SK-N-SH (cell line): ENCODE data around the gene PZP. TPM values are rescaled to one million over a fixed set of nuclear protein-coding genes. Genes with fewer than 3 reads are reported as not detected.

Experiments
- CTCF ChIA-PET: fragments of 300-600, 350-600 bp; formaldehyde crosslinking; extraction: SDS; loops from one replicate; lab custom pipeline; 2021; lab: Yijun Ruan, JAX
- POLR2A ChIA-PET: fragments of 350-600 bp; sonication (Branson Sonifier 250); formaldehyde crosslinking; extraction: SDS; loops from one replicate; lab custom pipeline; 2020; ENCODE audit warnings: antibody characterized with exemption, inconsistent platforms; lab: Yijun Ruan, JAX
- DNase-seq: peaks from one replicate; pipeline ENCODE4 v3.0.0; 2012
- H2AFZ ChIP-seq: fragments of 200-600 bp; sonication (generic); 2 replicates; pipeline ENCODE4 v1.8.1; 2016; ENCODE audit warnings: antibody characterized with exemption, mild to moderate bottlenecking, low read depth
- H3F3A ChIP-seq: fragments of 200-600 bp; sonication (generic); replicated peaks from 2 replicates; pipeline ENCODE3; 2016; ENCODE audit warnings: antibody characterized with exemption, mild to moderate bottlenecking; ENCODE audit not compliant: insufficient read depth
- H3K27ac ChIP-seq, 2 experiments: fragments of 200-500 bp in 1 of 2; fragments of 200-600 bp in 1 of 2; sonication (Bioruptor generic) in 1 of 2; sonication (generic), shearing (Covaris generic) in 1 of 2; 2 replicates each; pipeline versions ENCODE4 v1.5.1 to v1.6.1; 2014 to 2016; ENCODE audit warnings: low read depth in 2 of 2, inconsistent platforms in 1 of 2, low read length in 1 of 2, mild to moderate bottlenecking in 1 of 2, mixed read lengths in 1 of 2
- H3K27me3 ChIP-seq: fragments of 200-600 bp; sonication (generic), shearing (Covaris generic); 2 replicates; pipeline ENCODE4 v1.6.1; 2016; ENCODE audit warnings: mixed run types; ENCODE audit not compliant: insufficient read depth
- H3K36me3 ChIP-seq, 2 experiments: fragments of 200-500 bp in 1 of 2; fragments of 200-600 bp in 1 of 2; sonication (Bioruptor generic) in 1 of 2; sonication (generic) in 1 of 2; replicated peaks in 1 of 2; 2 replicates each; pipeline versions ENCODE3 to v1.5.1; 2014 to 2016; ENCODE audit warnings: low read length in 1 of 2, mild to moderate bottlenecking in 1 of 2; ENCODE audit not compliant: insufficient read depth in 2 of 2, control insufficient read depth in 1 of 2
- H3K4me1 ChIP-seq, 2 experiments: fragments of 200-500 bp in 1 of 2; fragments of 200-600 bp in 1 of 2; sonication (Bioruptor generic) in 1 of 2; sonication (generic), shearing (Covaris generic) in 1 of 2; 2 replicates each; pipeline versions ENCODE4 v1.5.1 to v1.6.1; 2014 to 2016; ENCODE audit warnings: low read depth in 1 of 2, low read length in 1 of 2, mixed run types in 1 of 2; ENCODE audit not compliant: insufficient read depth in 2 of 2, control insufficient read depth in 1 of 2
- H3K4me2 ChIP-seq: fragments of 200-600 bp; sonication (generic), shearing (Covaris generic); 2 replicates; pipeline ENCODE4 v1.6.1; 2017; ENCODE audit warnings: mixed run types
- H3K4me3 ChIP-seq, 2 experiments: fragments of 200-500 bp in 1 of 2; fragments of 200-600 bp in 1 of 2; sonication (Bioruptor generic) in 1 of 2; sonication (generic), shearing (Covaris generic) in 1 of 2; 2 replicates each; pipeline versions ENCODE4 v1.5.1 to v1.8.1; 2014 to 2016; ENCODE audit warnings: low read depth in 2 of 2, inconsistent platforms in 1 of 2, low read length in 1 of 2, mild to moderate bottlenecking in 1 of 2, mixed read lengths in 1 of 2, moderate library complexity in 1 of 2
- H3K79me2 ChIP-seq: fragments of 200-600 bp; sonication (generic); 2 replicates; pipeline ENCODE4 v1.8.1; 2017; ENCODE audit warnings: mild to moderate bottlenecking; ENCODE audit not compliant: insufficient read depth
- H3K9ac ChIP-seq: fragments of 200-600 bp; sonication (generic); 2 replicates; pipeline ENCODE4 v1.6.1; 2017; ENCODE audit warnings: mixed run types
- H3K9me2 ChIP-seq: fragments of 200-600 bp; sonication (generic); 2 replicates; pipeline ENCODE4 v1.6.1; 2017; ENCODE audit warnings: mixed run types
- H3K9me3 ChIP-seq: fragments of 200-600 bp; sonication (generic); 2 replicates; pipeline ENCODE4 v1.6.1; 2017; ENCODE audit warnings: mixed run types, mild to moderate bottlenecking, moderate library complexity
- H4K20me1 ChIP-seq: fragments of 200-600 bp; sonication (generic); 2 replicates; pipeline ENCODE4 v1.6.1; 2017; ENCODE audit warnings: mild to moderate bottlenecking, mixed run types; ENCODE audit not compliant: insufficient read depth
- EP300 ChIP-seq, 2 experiments: IDR thresholded peaks; 2 replicates each; pipeline versions ENCODE4 v1.4.0 to v1.6.1; 2012; ENCODE audit warnings: borderline replicate concordance in 1 of 2, low read depth in 1 of 2, low read length in 1 of 2
- FOSL2 ChIP-seq: IDR thresholded peaks from 2 replicates; pipeline ENCODE4 v1.4.0; 2012; ENCODE audit warnings: low read depth, mild to moderate bottlenecking, moderate library complexity, borderline replicate concordance
- GATA2 ChIP-seq: sonication (generic); formaldehyde crosslinking; IDR thresholded peaks from 2 replicates; pipeline ENCODE4 v1.5.0; 2020; ENCODE audit warnings: mild to moderate bottlenecking, missing genetic modification reagents
- JUND ChIP-seq: IDR thresholded peaks from 2 replicates; pipeline ENCODE4 v1.4.0; 2012
- MEF2A ChIP-seq: IDR thresholded peaks from 2 replicates; pipeline ENCODE4 v1.4.0; 2012; ENCODE audit warnings: low read depth, borderline replicate concordance
- NFIC ChIP-seq: IDR thresholded peaks from 2 replicates; pipeline ENCODE4 v1.4.0; 2012; ENCODE audit warnings: borderline replicate concordance
- NRF1 ChIP-seq: IDR thresholded peaks from 2 replicates; pipeline ENCODE4 v1.6.1; 2012; ENCODE audit warnings: low read depth, mild to moderate bottlenecking, low read length
- POLR2AphosphoS5 ChIP-seq: IDR thresholded peaks from 2 replicates; pipeline ENCODE4 v1.6.1; 2012; ENCODE audit warnings: low read depth, low read length
- RCOR1 ChIP-seq: fragments of 150-350 bp; IDR thresholded peaks from 2 replicates; pipeline ENCODE4 v1.6.1; 2017; ENCODE audit warnings: antibody characterized with exemption, low read length
- RFX5 ChIP-seq: IDR thresholded peaks from 2 replicates; pipeline ENCODE4 v1.6.1; 2012; ENCODE audit warnings: mild to moderate bottlenecking, improper control_type of control experiment, low read length
- RXRA ChIP-seq: IDR thresholded peaks from 2 replicates; pipeline ENCODE4 v1.4.0; 2012; ENCODE audit warnings: low read depth, mild to moderate bottlenecking, borderline replicate concordance
- SIN3A ChIP-seq: IDR thresholded peaks from 2 replicates; pipeline ENCODE4 v1.6.1; 2012; ENCODE audit warnings: low read depth, mild to moderate bottlenecking, low read length, moderate library complexity, borderline replicate concordance
- TAF1 ChIP-seq: IDR thresholded peaks from 2 replicates; pipeline ENCODE4 v1.6.1; 2012; ENCODE audit warnings: low read depth, mild to moderate bottlenecking, low read length, moderate library complexity, borderline replicate concordance
- WGBS: methylation state at CpG from one replicate; pipeline ENCODE4 v1.1.6; 2017; ENCODE audit warnings: low lambda C conversion rate; 5-methylcytosine and 5-hydroxymethylcytosine counted together
- polyA plus RNA-seq, 3 experiments: library from polyadenylated mRNA; depleted of rRNA; stranded (reverse); fragments of >200 nt; gene quantifications; 2 replicates each; pipeline ENCODE4 v1.2.3, GENCODE V29; 2012
- TF ChIP-seq, protein P1 (sequence below): fragments of 150-350 bp; IDR thresholded peaks from 2 replicates; pipeline ENCODE4 v1.6.1; 2016; ENCODE audit warnings: mild to moderate bottlenecking, low read depth, low read length
- TF ChIP-seq, protein P2 (sequence below): IDR thresholded peaks from 2 replicates; pipeline ENCODE4 v1.4.0; 2012; ENCODE audit warnings: low read depth, borderline replicate concordance
- TF ChIP-seq, protein P3 (sequence below): fragments of 200-600 bp; sonication (generic); IDR thresholded peaks from 2 replicates; pipeline ENCODE4 v1.6.1; 2017; ENCODE audit warnings: antibody characterized with exemption, mild to moderate bottlenecking, moderate library complexity

The PZP gene
- polyA plus RNA-seq, 1 of the 3 experiments (the other 2 are of a cell fraction), result not detected

DNA sequence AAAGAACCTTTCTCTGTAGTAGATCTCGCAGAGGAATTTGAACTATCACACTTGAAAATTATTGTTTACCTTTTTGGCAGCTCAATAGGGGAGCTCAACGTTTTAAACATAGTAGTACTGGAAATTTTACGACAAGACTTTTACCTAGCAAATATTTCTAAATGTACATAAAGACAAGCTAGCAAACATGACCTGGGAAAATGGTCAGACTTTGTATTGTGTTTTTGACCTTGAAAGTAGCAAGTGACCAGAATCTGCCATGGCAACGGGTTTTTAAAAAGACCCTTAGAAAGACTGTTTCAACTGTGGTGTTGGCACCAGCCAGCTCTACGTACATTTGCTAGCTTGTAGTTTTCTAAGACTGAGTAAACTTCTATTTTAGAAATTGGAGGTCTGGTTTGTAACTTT, 72.3 kb downstream of the PZP start:
- no peaks in the 10 kb centered on the region for H4K20me1 ChIP-seq
- H3F3A ChIP-seq, result no peaks in the 10 kb centered on the region
- no peaks in the 10 kb centered on the region for H3K27me3 ChIP-seq
- H2AFZ ChIP-seq, result no peak overlapping the region
- CTCF ChIA-PET, result no interaction called here
- 34% methylated on average over 5 of the region's 5 CpGs for WGBS
- TF ChIP-seq JUND (no peak), NFIC (no peak), RXRA (no peak), POLR2AphosphoS5 (no peak), NRF1 (no peak)
- TF ChIP-seq, protein P1, sequence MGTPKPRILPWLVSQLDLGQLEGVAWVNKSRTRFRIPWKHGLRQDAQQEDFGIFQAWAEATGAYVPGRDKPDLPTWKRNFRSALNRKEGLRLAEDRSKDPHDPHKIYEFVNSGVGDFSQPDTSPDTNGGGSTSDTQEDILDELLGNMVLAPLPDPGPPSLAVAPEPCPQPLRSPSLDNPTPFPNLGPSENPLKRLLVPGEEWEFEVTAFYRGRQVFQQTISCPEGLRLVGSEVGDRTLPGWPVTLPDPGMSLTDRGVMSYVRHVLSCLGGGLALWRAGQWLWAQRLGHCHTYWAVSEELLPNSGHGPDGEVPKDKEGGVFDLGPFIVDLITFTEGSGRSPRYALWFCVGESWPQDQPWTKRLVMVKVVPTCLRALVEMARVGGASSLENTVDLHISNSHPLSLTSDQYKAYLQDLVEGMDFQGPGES, result no peak
- TF ChIP-seq, all 33 proteins: peak for 0
- H3K4me1 ChIP-seq, result no peaks in the 10 kb centered on the region
- DNase-seq, result no peak
- no peak overlapping the region for H3K9ac ChIP-seq
- H3K4me2 ChIP-seq, result no peak overlapping the region
- H3K27ac ChIP-seq, result no peak overlapping the region
- H3K4me3 ChIP-seq, result no peak overlapping the region
- POLR2A ChIA-PET, result no interaction called here
- H3K36me3 ChIP-seq, result no peaks in the 10 kb centered on the region
- H3K9me2 ChIP-seq, result 0 out of 2 replicates have a peak, but pooled peaks cover 3% of the 10 kb centered on the region
- no peaks in the 10 kb centered on the region for H3K9me3 ChIP-seq
- H3K79me2 ChIP-seq, result no peaks in the 10 kb centered on the region

DNA sequence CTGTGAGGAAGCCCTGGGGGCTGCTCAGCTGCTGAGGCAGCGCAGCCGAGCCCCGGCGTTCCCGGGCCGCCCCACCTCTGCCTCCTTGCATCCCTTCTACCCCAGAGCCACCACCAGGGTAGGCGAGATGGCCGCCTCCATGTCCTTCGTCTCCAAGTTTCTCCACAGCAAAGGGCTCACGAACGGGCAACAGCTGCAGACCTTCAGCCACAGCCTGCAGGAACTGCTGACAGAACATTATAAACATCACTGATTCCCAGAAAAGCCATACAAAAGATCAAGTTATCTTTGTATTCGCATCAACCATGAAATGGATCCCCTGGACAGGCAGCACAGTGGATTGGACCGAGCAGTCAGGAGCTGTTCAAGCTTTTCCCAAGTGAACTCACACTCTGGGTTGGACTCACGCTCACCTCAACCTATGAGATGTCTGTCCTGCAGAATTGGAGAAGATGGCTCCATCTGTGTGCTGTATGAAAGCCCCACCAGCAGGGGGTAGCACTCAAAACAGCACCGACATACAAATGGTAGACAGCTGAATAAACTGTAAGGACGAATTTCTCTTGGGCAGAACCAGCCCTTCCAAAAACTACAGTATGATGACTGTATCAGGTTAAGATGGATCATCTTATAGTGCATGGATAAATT, 73.1 kb downstream of the PZP start:
- POLR2A ChIA-PET, result no interaction called here
- Histone ChIP-seq H2AFZ (no peak overlapping the region), H3K4me3 (no peak overlapping the region), H3K9ac (no peak overlapping the region), H3F3A (no peaks in the 10 kb centered on the region), H3K4me1 (no peaks in the 10 kb centered on the region), H3K4me2 (no peak overlapping the region), H3K9me3 (no peaks in the 10 kb centered on the region), H3K27me3 (no peaks in the 10 kb centered on the region), H3K27ac (no peak overlapping the region), H3K79me2 (no peaks in the 10 kb centered on the region), H3K9me2 (0 out of 2 replicates have a peak, but pooled peaks cover 3% of the 10 kb centered on the region), H4K20me1 (no peaks in the 10 kb centered on the region), H3K36me3 (no peaks in the 10 kb centered on the region)
- no peak for DNase-seq
- WGBS, result 50% methylated on average over 15 of the region's 16 CpGs
- TF ChIP-seq EP300 (IDR thresholded peaks at IDR 0.05; ENCODE audit: borderline replicate concordance in 1 of 2, low read depth in 1 of 2, low read length in 1 of 2), result no peak
- no peak for TF ChIP-seq TAF1
- TF ChIP-seq, protein P2, sequence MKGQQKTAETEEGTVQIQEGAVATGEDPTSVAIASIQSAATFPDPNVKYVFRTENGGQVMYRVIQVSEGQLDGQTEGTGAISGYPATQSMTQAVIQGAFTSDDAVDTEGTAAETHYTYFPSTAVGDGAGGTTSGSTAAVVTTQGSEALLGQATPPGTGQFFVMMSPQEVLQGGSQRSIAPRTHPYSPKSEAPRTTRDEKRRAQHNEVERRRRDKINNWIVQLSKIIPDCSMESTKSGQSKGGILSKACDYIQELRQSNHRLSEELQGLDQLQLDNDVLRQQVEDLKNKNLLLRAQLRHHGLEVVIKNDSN, result no peak
- TF ChIP-seq, protein P3, sequence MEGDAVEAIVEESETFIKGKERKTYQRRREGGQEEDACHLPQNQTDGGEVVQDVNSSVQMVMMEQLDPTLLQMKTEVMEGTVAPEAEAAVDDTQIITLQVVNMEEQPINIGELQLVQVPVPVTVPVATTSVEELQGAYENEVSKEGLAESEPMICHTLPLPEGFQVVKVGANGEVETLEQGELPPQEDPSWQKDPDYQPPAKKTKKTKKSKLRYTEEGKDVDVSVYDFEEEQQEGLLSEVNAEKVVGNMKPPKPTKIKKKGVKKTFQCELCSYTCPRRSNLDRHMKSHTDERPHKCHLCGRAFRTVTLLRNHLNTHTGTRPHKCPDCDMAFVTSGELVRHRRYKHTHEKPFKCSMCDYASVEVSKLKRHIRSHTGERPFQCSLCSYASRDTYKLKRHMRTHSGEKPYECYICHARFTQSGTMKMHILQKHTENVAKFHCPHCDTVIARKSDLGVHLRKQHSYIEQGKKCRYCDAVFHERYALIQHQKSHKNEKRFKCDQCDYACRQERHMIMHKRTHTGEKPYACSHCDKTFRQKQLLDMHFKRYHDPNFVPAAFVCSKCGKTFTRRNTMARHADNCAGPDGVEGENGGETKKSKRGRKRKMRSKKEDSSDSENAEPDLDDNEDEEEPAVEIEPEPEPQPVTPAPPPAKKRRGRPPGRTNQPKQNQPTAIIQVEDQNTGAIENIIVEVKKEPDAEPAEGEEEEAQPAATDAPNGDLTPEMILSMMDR, result no peak; the same call in 1 of the 2 replicates
- no peak for TF ChIP-seq FOSL2
- no peak for TF ChIP-seq RCOR1
- no peak for TF ChIP-seq GATA2 (CRISPR knock-in tag)
- no peak for TF ChIP-seq NRF1
- no peak for TF ChIP-seq RFX5
- no peak for TF ChIP-seq RXRA
- no peak for TF ChIP-seq NFIC
- no peak for TF ChIP-seq SIN3A
- TF ChIP-seq MEF2A, result no peak
- CTCF ChIA-PET, result no interaction called here
